Measurements from ENCODE around the gene CYP2W1.

CYP2W1 gene

DNA sequence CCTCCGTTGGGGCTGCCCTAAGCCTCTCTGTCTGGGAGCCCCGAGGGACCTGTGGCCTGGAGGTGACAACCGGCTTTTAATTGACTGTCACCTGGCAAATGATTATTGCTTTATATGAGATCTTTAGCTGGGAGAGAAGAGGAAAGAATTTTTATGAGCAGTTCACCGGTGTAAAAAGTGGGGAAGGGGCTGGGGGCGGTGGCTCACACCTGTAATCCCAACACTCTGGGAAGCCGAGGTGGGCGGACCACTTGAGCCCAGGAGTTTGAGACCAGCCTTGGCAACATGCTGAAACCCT, 5.0 kb upstream of the CYP2W1 start:
- no peak for DNase-seq (ENCODE audit: low read depth, low spot score)
- no peak overlapping the region for H3K4me3 ChIP-seq (ENCODE audit: low read length)

DNA sequence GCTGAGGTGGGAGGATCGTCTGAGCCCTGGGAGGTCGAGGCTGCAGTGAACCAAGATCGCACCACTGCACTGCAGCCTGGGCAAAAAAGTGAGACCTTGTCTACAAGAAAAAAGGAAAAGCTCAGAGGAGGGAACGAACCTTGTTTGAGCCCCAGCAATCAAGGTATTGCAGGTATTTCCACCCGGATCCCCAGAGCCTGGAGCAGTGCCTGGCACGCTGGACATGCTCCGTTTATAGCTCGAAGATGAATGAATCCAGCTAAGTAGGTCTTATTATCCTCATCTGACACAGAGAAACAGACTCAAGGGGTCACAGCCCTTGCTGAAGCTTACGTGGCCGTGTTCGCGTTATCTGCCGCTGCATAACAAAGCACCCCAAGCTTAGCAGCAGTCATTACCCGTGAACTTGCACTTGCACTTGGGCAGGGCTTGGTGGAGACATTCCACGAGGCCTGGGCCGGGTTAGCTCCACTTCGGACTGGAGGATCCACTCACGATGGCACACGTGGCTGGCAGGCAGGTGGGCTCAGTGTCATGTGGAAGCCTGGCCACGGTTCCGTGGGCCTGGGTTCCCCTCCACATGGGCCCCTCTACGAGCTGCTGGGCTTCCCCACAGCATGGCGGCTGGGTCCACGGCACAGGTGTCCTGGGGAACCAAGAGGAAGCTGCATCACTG, 4.4 kb upstream of the CYP2W1 start:
- H3K4me3 ChIP-seq (ENCODE audit: low read length), result no peak overlapping the region
- DNase-seq (ENCODE audit: low read depth, low spot score), result no peak

DNA sequence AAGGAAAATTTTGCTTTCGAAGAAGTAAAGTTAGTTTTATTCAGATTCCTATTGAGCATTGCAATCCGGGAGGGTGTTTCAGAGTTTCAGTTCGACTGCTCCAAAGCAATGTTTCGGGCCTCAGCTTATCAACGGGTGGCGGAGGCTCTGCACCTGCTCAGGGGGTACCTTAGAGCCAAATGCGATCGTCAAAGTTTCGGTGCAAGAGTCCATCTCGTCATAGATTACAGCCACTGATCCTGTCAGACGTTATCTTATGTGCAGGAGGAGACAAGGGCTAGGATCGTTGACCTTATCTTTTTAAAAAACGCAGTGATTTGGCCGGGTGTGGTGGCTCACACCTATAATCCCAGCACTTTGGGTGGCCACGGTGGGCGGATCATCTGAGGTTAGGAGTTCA, 3.8 kb upstream of the CYP2W1 start:
- no peak for DNase-seq (ENCODE audit: low read depth, low spot score)
- H3K4me3 ChIP-seq (ENCODE audit: low read length), result no peak overlapping the region

DNA sequence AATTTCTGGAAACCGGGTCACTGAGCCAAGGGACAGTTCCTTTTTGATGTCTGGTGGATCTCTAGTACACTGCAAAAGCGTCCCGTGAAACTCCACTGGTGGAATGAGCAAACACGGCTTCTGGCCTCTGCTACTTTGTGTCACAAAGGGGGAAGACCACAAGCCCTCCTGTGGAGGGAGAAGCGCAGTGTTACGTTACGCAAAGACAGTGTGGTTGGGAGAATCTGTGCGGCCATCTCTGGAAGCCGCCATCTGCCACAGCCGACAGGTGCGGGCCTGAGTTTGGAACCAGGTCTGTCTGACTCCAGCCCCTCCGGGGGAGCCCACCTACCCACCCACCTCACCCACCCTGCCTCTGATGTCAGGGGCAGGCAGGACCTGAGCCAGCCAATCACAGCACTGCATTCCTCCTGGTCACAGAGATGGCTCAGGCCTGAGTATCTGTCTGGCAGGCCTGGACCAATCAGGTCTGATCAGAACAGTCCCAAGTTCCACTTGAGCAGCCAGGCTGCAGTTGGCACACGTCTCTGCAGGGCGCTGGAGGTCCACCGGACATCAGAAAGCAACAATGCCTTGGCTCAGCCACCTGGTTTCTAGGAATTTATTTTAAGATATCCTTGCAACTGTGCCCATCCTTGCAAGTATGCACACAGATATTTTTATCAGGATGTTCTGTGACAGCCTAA, 3.0 kb upstream of the CYP2W1 start:
- H3K4me3 ChIP-seq (ENCODE audit: low read length), result no peak overlapping the region
- no peak for DNase-seq (ENCODE audit: low read depth, low spot score)

DNA sequence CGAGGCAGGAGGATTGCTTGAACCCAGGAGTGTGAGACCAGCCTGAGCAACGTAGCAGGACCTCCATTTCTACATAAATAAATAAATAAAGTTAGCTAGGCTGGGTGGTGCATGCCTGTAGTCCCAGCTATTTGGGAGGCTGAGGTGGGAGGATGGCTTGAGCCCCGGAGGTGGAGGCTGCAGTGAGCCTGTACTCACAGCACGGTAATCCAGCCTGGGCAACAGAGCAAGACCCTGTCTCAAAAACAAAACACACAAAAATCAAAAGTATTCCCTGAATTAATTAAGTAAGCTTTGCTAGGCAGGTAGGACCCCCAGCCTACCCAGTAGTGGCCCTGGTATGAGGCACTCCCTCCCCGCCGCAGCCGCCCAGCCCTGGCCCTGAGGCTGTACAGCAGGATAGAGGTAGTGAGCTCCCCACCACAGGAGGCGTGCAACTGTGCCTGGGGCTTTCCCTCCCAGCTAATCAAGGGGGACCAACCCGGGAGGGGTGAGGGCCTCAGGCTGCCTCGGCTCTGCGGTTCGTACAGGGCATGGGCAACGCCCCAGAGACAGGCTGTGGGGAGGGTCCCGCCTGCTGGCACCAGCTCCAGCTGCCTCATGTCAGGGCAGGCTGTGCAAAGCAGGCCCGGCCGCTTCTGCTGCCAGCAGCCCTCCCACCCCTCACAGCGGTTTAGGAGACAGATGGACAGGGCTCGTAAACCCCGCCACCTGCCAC, 1.0 kb upstream of the CYP2W1 start:
- no peak for DNase-seq (ENCODE audit: low read depth, low spot score)
- no peak overlapping the region for H3K4me3 ChIP-seq (ENCODE audit: low read length)

DNA sequence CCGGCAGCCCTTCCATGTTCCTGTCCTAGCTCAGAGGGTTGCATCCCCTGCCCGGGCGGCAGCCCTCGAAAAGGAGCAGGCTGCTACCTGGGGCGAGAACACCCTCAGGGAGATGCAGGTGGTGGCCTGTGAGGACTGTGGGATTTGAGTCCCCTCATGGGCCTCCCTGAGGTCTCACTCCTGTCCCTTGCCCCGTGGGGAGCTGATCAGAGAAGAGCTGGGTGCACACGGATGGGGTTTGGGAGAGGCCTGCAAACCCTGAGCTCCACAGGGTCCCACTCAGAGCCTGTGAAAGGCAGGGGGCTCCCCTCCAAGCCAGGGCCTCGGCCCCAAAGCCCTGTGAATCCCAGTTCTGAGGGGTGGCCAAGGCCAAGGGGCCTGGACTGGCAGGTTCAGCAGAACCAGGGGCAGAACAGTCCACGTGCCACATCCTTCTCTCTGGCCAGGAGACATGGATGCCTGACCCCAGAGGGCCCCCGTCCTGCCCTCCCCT, 424 bp upstream of the CYP2W1 start:
- H3K4me3 ChIP-seq (ENCODE audit: low read length), result no peak overlapping the region
- no peak for DNase-seq (ENCODE audit: low read depth, low spot score)

DNA sequence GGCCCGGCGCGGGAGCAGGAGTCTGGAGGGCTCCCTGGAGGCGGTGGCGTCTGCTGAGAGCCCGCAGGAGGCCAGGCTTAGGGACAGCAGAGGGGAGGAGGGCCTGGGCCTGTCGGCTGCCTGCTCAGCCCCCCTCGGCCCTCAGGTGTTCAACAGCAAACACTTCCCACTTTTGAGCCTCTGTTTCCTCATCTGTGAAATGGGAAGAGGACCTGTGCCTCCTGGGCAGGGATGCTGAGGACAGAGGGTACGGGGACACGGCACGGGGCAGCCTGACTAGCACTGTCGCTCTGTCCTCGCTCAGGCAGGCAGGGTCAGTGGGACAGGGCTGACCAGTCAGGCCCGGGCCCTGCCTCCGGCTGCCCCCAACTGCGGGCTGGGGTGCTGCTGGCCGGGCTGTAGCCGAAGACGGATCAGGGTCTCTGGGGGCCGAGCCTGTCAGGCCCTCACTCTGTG, 663 bp downstream of the CYP2W1 start:
- no peak overlapping the region for H3K4me3 ChIP-seq (ENCODE audit: low read length)
- no peak for DNase-seq (ENCODE audit: low read depth, low spot score)

DNA sequence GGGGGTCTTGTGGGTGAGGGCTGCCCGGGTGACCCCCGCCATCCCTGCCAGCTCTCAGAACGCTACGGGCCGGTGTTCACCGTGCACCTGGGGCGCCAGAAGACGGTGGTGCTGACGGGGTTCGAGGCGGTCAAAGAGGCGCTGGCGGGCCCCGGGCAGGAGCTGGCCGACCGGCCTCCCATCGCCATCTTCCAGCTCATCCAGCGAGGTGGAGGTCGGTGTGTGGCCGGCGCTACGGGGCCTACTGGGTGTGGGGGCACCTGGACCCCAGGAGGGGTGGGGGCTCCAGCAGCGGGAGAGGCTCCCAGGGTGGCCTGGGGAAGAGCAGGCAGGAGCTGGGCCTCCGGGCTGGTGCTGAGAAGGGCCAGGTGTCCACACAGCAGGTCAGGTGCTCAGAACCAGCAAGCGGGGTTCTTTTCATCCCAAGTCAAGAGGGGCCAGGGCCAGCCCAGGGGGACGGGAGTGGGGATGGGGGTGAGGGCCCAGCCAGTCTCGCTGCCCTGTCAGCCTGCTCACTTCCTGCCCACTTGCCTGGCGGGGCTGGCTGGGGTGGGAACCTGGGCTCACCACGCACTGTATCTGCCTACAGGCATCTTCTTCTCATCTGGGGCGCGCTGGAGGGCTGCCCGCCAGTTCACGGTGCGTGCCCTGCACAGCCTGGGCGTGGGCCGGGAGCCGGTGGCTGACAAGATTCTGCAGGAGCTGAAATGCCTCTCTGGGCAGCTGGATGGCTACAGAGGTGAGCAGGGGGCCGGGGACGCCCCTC, 1.6 kb downstream of the CYP2W1 start:
- no peak for DNase-seq (ENCODE audit: low read depth, low spot score)
- no peak overlapping the region for H3K4me3 ChIP-seq (ENCODE audit: low read length)

DNA sequence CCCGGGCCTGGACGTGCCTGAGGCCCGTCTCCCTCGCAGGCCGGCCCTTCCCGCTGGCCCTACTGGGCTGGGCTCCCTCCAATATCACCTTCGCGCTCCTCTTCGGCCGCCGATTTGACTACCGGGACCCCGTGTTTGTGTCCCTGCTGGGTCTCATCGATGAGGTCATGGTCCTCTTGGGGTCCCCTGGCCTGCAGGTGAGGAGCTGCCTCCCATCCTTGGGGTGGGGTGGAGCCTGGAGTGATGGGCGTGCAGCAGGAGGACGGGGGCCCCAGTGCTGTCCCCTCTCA, 2.1 kb downstream of the CYP2W1 start:
- H3K4me3 ChIP-seq (ENCODE audit: low read length), result no peak overlapping the region
- DNase-seq (ENCODE audit: low read depth, low spot score), result no peak

DNA sequence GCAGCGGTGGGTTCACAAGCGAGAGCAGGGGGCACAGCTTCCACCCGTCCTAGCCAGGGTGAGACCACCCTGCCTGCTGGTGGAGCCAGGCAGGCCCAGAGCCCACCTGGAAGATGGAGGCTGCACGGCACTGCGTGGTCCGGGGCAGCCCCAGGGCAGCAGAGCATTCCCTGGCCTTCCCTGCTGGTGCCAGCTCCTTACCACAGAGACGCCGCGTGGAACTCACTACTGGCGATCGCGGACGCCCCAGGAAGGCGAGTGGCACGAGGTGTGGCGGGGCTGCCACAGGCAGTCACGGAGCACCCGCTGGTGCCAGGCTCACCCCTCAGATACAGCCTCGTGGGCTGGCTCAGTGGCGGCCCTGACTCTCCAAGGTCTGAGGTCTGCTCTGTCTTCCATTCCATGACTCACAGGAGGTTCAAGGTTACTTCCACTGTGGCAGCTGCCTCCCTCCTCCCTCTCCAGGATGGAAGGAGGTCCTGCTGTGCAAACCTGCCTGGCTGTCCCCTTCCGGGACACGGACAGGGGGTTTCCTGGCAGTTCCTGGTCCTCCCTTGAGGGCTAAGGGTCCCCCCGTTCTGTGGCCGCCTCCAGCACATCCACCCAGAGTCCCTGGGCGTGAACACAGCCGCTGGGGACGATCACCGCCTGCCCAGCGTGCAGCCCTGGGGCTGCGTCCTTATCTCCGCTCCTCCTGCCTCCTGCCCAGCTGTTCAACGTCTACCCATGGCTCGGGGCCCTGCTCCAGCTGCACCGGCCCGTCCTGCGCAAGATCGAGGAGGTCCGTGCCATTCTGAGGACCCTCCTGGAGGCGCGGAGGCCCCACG, 3.1 kb downstream of the CYP2W1 start:
- no peak for DNase-seq (ENCODE audit: low read depth, low spot score)
- H3K4me3 ChIP-seq (ENCODE audit: low read length), result no peak overlapping the region

DNA sequence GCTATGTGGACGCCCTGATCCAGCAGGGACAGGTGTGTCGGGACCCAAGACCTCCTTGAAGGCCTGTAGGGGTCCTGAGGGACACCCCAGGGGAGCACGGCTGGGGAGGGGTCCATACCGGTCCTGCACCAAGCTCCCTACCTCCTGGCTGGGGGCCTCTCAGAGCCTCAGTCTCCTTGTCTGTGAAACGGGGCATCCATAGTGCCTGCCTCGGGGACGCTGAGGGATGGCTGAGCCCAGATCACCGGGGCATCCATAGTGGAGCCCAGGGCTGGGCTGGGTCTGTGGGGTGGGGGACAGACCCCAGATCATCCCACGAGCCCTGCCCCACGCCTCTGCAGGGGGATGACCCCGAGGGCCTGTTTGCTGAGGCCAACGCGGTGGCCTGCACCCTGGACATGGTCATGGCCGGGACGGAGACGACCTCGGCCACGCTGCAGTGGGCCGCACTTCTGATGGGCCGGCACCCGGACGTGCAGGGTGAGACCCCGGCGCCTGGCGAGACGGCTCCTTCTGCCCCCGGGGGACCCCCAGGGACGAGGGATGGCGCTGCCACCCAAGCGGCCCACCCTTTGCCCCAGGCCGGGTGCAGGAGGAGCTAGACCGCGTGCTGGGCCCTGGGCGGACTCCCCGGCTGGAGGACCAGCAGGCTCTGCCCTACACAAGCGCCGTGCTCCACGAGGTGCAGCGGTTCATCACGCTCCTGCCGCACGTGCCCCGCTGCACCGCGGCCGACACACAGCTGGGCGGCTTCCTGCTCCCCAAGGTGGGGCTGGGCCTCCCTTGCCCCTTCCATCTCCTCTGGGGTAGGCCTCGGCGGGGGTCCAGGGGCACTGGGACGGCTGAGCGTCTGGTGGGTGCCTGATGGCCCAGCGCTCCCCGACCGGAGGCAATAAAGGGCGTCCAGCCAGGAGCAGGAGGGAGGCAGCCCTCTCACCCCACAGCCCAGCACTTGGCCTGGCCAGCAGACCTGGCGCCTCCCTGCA, 4.1 kb downstream of the CYP2W1 start:
- DNase-seq (ENCODE audit: low read depth, low spot score), result no peak

DNA sequence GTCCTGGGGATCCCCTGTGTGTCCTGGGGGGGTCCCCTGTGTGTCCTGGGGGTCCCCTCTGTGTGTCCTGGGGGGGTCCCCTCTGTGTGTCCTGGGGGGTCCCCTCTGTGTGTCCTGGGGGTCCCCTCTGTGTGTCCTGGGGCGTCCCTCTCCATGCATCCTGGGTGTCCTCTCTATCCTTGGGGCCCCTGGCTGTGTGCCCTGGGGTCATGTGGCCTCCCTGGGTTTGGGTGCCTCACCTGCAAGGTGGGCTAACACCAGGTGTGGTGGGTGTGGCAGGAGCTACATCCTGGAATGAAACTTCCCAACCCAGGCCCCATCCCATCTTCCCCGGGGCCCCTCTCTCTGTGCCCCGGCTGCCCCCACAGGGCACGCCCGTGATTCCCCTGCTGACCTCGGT, 4.9 kb downstream of the CYP2W1 start:
- no peak overlapping the region for H3K4me3 ChIP-seq (ENCODE audit: low read length)
- DNase-seq (ENCODE audit: low read depth, low spot score), result no peak

More for the DNA sequence above, 4.1 kb downstream of the CYP2W1 start:
- H3K4me3 ChIP-seq (ENCODE audit: low read length), result no peak overlapping the region

DNA sequence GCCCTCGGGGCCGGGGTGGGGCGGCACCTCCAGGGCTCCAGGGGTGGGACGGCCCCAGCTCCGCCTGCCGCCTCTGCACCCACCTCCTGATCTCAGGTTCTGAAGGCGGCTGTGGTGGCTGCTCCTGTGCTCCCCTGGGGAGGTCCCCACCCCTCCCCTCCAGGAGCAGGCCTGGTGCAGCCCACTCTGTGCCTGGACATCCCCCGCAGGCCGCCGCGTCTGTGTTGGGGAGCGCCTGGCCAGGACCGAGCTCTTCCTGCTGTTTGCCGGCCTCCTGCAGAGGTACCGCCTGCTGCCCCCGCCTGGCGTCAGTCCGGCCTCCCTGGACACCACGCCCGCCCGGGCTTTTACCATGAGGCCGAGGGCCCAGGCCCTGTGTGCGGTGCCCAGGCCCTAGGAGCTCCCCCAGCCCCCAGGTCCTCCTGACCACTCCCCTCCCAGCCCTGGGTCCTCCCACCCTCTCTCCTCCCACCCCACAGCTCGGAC, 5.5 kb downstream of the CYP2W1 start:
- no peak for DNase-seq (ENCODE audit: low read depth, low spot score)
- H3K4me3 ChIP-seq (ENCODE audit: low read length), result no peak overlapping the region

DNA sequence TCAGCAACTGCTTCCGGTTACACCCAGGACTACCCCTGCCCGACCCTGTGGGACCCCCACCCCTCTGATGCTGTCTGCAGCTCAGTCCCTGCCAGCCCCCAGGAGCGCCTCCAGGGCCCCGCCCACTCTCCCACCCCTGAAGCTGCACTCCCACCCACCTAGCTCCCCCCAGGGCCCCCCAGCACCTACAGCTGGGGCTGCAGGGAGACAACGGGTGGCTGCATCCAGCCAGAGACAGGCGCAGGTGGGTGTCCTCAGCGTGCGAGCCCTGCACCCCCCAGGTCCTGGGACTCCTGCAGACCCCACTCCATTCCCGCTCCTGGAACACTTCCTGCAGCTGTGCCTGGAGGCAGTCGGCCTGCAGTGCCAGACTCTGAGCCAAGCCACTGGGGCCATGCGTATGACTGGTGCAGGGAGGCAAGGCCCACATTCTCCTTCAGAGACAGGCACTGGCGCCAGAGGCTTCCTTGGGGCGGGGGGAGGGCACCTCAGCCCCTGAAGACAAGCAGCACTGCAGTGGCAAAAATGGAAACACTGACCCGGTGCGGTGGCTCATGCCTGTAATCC, 6.1 kb downstream of the CYP2W1 start:
- no peak for DNase-seq (ENCODE audit: low read depth, low spot score)
- H3K4me3 ChIP-seq (ENCODE audit: low read length), result no peak overlapping the region

DNA sequence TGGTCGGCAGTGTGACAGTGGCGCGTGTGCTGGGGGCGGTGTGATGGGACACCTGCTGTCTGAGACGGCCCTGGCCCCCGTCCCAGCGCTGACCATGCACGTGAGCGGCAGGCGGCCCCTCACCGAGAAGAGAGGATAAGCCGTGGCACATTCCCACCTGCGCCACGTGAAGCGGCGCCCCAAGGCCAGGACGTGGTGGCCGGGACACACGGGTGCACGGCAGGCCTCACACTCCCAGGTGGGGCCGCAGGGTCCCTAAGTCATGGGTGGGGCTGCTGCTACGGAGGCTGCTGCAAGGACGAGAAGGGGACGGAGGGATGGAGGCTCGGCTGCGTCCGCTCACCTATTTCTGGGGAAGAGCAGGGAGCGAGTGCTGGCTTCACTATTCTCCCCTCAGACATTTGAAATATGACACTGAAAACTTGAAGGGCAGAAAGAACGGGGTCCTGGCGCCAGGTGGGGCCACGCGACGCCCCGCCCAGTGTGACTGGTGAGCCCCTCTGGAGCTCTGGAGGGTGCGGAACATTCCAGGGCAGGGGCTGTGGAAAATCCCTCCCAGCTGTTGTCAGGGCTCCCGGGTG, 7.5 kb downstream of the CYP2W1 start:
- no peak for DNase-seq (ENCODE audit: low read depth, low spot score)
- no peak overlapping the region for H3K4me3 ChIP-seq (ENCODE audit: low read length)

DNA sequence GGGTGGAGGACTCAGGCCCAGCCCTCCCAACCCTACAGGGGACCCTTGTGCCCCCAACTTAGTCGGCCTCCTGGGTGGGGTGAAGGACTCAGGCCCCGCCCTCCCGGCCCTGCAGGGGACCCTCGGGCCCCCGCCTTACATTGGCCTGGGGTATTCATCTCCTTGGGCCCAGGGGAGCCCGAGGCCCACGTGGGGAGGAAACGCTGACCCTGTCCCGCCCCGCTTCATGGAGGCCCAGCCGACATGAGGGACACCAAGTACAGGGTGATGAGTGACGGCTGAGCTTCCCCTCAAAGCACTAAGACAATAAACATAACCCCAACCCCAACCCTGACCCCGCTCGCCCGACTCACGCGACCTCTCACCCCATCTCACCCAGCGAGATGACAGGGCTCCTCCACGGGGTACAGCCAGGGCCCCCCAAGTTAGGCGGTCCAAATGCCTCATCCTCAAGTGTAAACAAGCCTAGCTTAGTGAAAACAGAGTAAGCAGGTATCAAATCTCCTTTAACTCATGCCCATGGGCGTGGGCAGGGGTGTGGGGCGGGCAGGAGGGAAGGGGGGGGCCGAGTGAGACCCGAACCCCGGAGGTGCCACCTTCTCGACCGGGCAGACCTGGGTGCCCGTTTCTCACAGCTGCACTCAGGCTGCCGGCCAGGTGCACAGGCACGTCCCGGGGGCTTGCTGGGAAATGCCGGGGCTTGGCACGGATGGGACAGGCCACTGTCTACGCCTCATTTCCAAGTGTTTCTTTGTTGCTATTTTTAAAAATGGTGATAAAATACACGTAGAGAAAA, 8.2 kb downstream of the CYP2W1 start:
- no peak for DNase-seq (ENCODE audit: low read depth, low spot score)
- H3K4me3 ChIP-seq (ENCODE audit: low read length), result no peak overlapping the region

Data from Jurkat, Clone E6-1 (cell line).